Hepatocyte (in vitro differentiated cells): ENCODE measurements around the gene C1orf52.

Source experiments
- CTCF ChIP-seq: fragments of 200-600 bp; sonication (generic); IDR thresholded peaks from 2 replicates; pipeline ENCODE4 v1.5.1; 2016; ENCODE audit warnings: antibody characterized with exemption, mild to moderate bottlenecking; ENCODE audit not compliant: poor library complexity
- EZH2 ChIP-seq: fragments of 200-600 bp; sonication (generic); IDR thresholded peaks from 2 replicates; pipeline ENCODE4 v1.6.1; 2016; ENCODE audit warnings: antibody characterized with exemption, mild to moderate bottlenecking, borderline replicate concordance
- EZH2phosphoT487 ChIP-seq: fragments of 200-600 bp; sonication (generic); IDR thresholded peaks from one replicate; pipeline ENCODE4 v1.6.1; 2018; ENCODE audit warnings: antibody characterized with exemption, mild to moderate bottlenecking, low read depth, moderate library complexity; ENCODE audit not compliant: unreplicated experiment, severe bottlenecking

DNA sequence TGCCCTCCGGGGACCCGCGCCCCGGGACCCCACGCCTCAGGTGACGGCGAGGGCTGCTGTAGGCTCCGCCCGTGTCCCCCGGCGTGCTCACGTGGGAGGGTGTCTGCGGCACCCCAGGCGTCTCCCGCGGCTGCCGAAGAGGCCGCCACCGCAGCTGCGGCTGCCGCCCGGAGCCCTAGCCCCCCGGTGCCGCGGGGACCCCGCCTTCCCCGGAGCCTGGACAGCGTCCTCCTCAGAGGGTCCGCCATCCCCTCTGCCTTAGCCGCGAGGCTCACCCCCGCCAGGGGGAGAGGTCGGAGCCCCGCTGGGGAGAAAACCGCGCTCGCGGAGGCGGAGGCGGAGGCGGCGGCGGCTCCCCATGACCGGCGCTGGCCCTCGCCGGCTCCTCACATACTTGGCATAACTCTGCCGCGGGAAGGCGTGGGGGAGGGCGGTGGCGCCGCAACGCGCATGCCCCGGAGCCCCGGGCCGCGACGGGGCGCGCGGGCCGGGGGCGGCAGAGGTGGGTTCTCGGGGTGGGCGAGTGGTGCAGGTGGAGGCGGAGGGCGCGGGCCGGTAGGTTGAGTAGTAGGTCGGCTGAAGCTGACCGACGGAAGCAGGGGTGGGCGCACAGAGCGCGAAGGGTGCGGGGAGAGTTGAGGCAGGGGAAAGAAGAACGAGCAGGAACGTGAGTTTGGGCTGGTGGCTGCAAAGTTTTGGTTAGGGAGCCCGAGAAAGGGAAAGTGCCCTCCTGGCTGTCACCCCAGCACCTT, 57.9 kb downstream of the C1orf52 start:
- TF ChIP-seq CTCF (no peak), EZH2 (no peak), EZH2phosphoT487 (no peak)
